ENCODE results near the gene VAMP2. TPM values are rescaled to one million over a fixed set of nuclear protein-coding genes. Genes with fewer than 3 reads are reported as not detected.

VAMP2 gene
- total and polyA plus RNA-seq, 9 of the 15 experiments (the other 6 are each of a cell fraction or from before 2014, with no cell fraction given): 2.3 to 31.8 (median 6.0) TPM

DNA sequence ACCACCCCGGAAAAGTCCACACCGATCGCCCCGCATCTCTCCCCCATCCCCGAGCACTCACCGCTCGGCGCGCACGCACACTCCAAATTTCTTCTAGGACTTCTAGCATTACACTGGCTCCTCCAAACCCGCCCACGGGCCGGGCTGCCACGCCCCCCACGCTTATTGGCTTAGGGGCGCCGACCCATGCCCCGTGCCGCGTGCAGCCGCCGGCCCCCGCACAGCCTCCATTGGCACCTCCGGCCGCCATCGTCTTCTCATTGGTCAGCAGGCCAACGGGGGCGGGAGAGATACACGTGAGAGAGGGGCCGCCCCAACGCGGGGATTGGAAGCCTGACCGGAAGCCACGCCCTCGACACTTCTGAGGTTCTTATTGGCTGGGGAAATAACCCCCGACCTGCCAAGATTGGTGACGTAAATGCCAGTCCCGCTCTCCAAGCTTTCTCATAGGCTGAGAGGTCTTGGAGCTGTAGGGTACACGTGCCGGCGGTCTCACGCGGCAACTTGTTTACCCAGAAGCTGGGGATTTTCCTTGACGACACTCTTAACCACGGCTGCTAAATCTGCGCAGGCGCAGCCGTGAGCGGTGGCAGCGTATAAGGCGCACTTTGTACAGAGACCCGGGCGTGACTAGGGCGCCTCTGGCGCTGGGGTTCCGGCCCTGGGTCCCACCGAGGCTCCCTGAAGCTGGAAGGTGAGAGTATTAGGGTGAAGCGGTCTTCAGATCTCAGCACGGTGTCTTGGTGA, 6.3 kb downstream of the VAMP2 start (continued):
- TF ChIP-seq OTX1 (CRISPR knock-in tag; IDR thresholded peaks at IDR 0.05) (no peak), HDAC2 (IDR thresholded peaks at IDR 0.05) (peak; percentile 34; the same call in 1 of the 2 replicates), MCM3 (IDR thresholded peaks at IDR 0.05) (no peak), KDM1A (IDR thresholded peaks at IDR 0.05) (no peak), NFE2L1 (tag; IDR thresholded peaks at IDR 0.05; ENCODE audit: borderline replicate concordance, low read depth) (no peak), MTF1 (CRISPR knock-in tag; IDR thresholded peaks at IDR 0.05; ENCODE audit: borderline replicate concordance) (no peak), MTA1 (IDR thresholded peaks at IDR 0.05; ENCODE audit: borderline replicate concordance) (0 out of 2 replicates have a peak, but pooled peaks have one; percentile 14), WHSC1 (IDR thresholded peaks at IDR 0.05; ENCODE audit: low read length) (no peak), NFE2 (IDR thresholded peaks at IDR 0.05; ENCODE audit: low read depth) (no peak), GTF2F1 (IDR thresholded peaks at IDR 0.05; ENCODE audit: low read depth, low read length) (no peak), ZZZ3 (IDR thresholded peaks at IDR 0.05) (no peak), POU5F1 (IDR thresholded peaks at IDR 0.05; ENCODE audit: borderline replicate concordance, low read depth, low read length, partially characterized antibody) (no peak), TARDBP (IDR thresholded peaks at IDR 0.05) (no peak), RBM39 (optimal IDR thresholded peaks at IDR 0.05; ENCODE audit: low read depth, low read length) (no peak), ZNF143 (CRISPR knock-in tag; IDR thresholded peaks at IDR 0.05) (no peak), ZNF778 (CRISPR knock-in tag; IDR thresholded peaks at IDR 0.05) (no peak), MEF2A (IDR thresholded peaks at IDR 0.05; ENCODE audit: control insufficient read depth, low read depth, low read length) (no peak)
- TF ChIP-seq, protein P1, sequence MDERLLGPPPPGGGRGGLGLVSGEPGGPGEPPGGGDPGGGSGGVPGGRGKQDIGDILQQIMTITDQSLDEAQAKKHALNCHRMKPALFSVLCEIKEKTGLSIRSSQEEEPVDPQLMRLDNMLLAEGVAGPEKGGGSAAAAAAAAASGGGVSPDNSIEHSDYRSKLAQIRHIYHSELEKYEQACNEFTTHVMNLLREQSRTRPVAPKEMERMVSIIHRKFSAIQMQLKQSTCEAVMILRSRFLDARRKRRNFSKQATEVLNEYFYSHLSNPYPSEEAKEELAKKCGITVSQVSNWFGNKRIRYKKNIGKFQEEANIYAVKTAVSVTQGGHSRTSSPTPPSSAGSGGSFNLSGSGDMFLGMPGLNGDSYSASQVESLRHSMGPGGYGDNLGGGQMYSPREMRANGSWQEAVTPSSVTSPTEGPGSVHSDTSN (CRISPR knock-in tag; IDR thresholded peaks at IDR 0.05; ENCODE audit: low read depth): no peak
- TF ChIP-seq, protein P1 (tag; conservative IDR thresholded peaks at IDR 0.05; ENCODE audit: low read depth): peak; percentile 85
- TF ChIP-seq, protein P2, sequence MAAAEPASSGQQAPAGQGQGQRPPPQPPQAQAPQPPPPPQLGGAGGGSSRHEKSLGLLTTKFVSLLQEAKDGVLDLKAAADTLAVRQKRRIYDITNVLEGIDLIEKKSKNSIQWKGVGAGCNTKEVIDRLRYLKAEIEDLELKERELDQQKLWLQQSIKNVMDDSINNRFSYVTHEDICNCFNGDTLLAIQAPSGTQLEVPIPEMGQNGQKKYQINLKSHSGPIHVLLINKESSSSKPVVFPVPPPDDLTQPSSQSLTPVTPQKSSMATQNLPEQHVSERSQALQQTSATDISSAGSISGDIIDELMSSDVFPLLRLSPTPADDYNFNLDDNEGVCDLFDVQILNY (CRISPR knock-in tag; IDR thresholded peaks at IDR 0.05): no peak
- TF ChIP-seq, protein P3, sequence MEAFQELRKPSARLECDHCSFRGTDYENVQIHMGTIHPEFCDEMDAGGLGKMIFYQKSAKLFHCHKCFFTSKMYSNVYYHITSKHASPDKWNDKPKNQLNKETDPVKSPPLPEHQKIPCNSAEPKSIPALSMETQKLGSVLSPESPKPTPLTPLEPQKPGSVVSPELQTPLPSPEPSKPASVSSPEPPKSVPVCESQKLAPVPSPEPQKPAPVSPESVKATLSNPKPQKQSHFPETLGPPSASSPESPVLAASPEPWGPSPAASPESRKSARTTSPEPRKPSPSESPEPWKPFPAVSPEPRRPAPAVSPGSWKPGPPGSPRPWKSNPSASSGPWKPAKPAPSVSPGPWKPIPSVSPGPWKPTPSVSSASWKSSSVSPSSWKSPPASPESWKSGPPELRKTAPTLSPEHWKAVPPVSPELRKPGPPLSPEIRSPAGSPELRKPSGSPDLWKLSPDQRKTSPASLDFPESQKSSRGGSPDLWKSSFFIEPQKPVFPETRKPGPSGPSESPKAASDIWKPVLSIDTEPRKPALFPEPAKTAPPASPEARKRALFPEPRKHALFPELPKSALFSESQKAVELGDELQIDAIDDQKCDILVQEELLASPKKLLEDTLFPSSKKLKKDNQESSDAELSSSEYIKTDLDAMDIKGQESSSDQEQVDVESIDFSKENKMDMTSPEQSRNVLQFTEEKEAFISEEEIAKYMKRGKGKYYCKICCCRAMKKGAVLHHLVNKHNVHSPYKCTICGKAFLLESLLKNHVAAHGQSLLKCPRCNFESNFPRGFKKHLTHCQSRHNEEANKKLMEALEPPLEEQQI (IDR thresholded peaks at IDR 0.05): no peak
- TF ChIP-seq, protein P4, sequence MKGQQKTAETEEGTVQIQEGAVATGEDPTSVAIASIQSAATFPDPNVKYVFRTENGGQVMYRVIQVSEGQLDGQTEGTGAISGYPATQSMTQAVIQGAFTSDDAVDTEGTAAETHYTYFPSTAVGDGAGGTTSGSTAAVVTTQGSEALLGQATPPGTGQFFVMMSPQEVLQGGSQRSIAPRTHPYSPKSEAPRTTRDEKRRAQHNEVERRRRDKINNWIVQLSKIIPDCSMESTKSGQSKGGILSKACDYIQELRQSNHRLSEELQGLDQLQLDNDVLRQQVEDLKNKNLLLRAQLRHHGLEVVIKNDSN (CRISPR knock-in tag; IDR thresholded peaks at IDR 0.05): peak; percentile 91
- TF ChIP-seq, protein P5, sequence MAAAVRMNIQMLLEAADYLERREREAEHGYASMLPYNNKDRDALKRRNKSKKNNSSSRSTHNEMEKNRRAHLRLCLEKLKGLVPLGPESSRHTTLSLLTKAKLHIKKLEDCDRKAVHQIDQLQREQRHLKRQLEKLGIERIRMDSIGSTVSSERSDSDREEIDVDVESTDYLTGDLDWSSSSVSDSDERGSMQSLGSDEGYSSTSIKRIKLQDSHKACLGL (CRISPR knock-in tag; IDR thresholded peaks at IDR 0.05; ENCODE audit: borderline replicate concordance, poor library complexity, severe bottlenecking): no peak
